GM21786 (cell line): Measurements from ENCODE around the gene KCP.
"Not testable (repeated sequence)": the region's sequence is repeated elsewhere in the genome, so short reads cannot be mapped to it uniquely, and the experiment has no call there.

Experiments
- ATAC-seq: cut with Tn5 transposase; IDR thresholded peaks from one replicate; pipeline ENCODE4 v1.9.1; 2021; ENCODE audit not compliant: unreplicated experiment

The KCP gene

GRCh38 chr7:128910569-128910945 is at the start of gene KCP:
Gene KCP (minus strand): TSS chr7:128910709. CDS start chr7:128910676, 33 bp downstream.
- no peak for ATAC-seq

- no peak for ATAC-seq
These were observed 48.8 kb upstream of the KCP start for GRCh38 chr7:128959296-128959695.

- ATAC-seq = no peak
These were observed 45.5 kb upstream of the KCP start for GRCh38 chr7:128955981-128956380.

- peak; percentile 73 for ATAC-seq
These were observed 44.6 kb upstream of the KCP start for GRCh38 chr7:128954830-128955802.

- ATAC-seq = no peak
These were observed 43.6 kb upstream of the KCP start for GRCh38 chr7:128954150-128954549.

GRCh38 chr7:128951296-128951695 is 40.8 kb upstream of the KCP start:
- no peak for ATAC-seq

GRCh38 chr7:128948976-128949760 is 38.7 kb upstream of the KCP start:
- ATAC-seq = no peak

- no peak for ATAC-seq
These were observed 37.9 kb upstream of the KCP start for GRCh38 chr7:128948312-128948973.

GRCh38 chr7:128947854-128948253 is 37.3 kb upstream of the KCP start:
- no peak for ATAC-seq

GRCh38 chr7:128946936-128947830 is 36.7 kb upstream of the KCP start:
- no peak for ATAC-seq

GRCh38 chr7:128945668-128946366 is 35.3 kb upstream of the KCP start:
- no peak for ATAC-seq

GRCh38 chr7:128944487-128945236 is 34.2 kb upstream of the KCP start:
- ATAC-seq = no peak

- ATAC-seq = not testable (repeated sequence)
These were observed 32.7 kb upstream of the KCP start for GRCh38 chr7:128943251-128943650.

GRCh38 chr7:128941946-128942526 is 31.5 kb upstream of the KCP start:
- ATAC-seq = no peak

- ATAC-seq = no peak
These were observed 30.9 kb upstream of the KCP start for GRCh38 chr7:128941323-128941890.

GRCh38 chr7:128940494-128941322 is 30.2 kb upstream of the KCP start:
- ATAC-seq = peak; percentile 56

- ATAC-seq = peak; percentile 19
These were observed 29.4 kb upstream of the KCP start for GRCh38 chr7:128939861-128940410.
